Common myeloid progenitor, CD34-positive (primary cell): ENCODE data around the gene FRMD4A.

Experiments used
- CTCF ChIA-PET: fragments of 350-600 bp; sonication (Branson Sonifier 250); formaldehyde crosslinking; loops from one replicate; lab custom pipeline; 2021; ENCODE audit warnings: antibody characterized with exemption; lab: Charles Lee
- POLR2A ChIA-PET: fragments of 350-600 bp; sonication (Branson Sonifier 250); formaldehyde crosslinking; loops from one replicate; lab custom pipeline; 2021; ENCODE audit warnings: antibody characterized with exemption; lab: Charles Lee
- DNase-seq, 3 donors: peaks; one replicate each; pipeline versions ENCODE4 v3.0.0 to v3.0.0-alpha.2; 2013
- H3K27ac ChIP-seq, 2 experiments: 1 replicate in 1 of 2; 2 replicates in 1 of 2; pipeline ENCODE4 v1.7.0; 2013; ENCODE audit warnings: inconsistent platforms in 2 of 2, low read length in 2 of 2, mild to moderate bottlenecking in 2 of 2, low read depth in 1 of 2, moderate library complexity in 1 of 2; ENCODE audit not compliant: severe bottlenecking in 2 of 2, insufficient read depth in 1 of 2, poor library complexity in 1 of 2
- H3K27me3 ChIP-seq, 5 experiments: replicated peaks in 2 of 5; 1 replicate in 3 of 5; 2 replicates in 2 of 5; pipeline versions ENCODE4 v1.6.1 to v1.7.0; 2013; ENCODE audit warnings: low read length in 4 of 5, mild to moderate bottlenecking in 2 of 5, moderate library complexity in 2 of 5, inconsistent platforms in 1 of 5; ENCODE audit not compliant: insufficient read depth in 5 of 5, control insufficient read depth in 4 of 5
- H3K36me3 ChIP-seq, 4 experiments: 1 replicate in 2 of 4; 2 replicates in 2 of 4; pipeline versions ENCODE4 v1.6.1 to v1.7.0; 2013; ENCODE audit warnings: low read length in 3 of 4, control low read depth in 1 of 4, mild to moderate bottlenecking in 1 of 4; ENCODE audit not compliant: control insufficient read depth in 4 of 4, insufficient read depth in 4 of 4
- H3K4me1 ChIP-seq, 4 experiments: 1 replicate in 3 of 4; 2 replicates in 1 of 4; pipeline versions ENCODE4 v1.6.1 to v1.7.1; 2013; ENCODE audit warnings: low read length in 3 of 4, mild to moderate bottlenecking in 3 of 4, control low read depth in 1 of 4, inconsistent platforms in 1 of 4, moderate library complexity in 1 of 4; ENCODE audit not compliant: control insufficient read depth in 4 of 4, insufficient read depth in 4 of 4; ENCODE audit errors: control extremely low read depth in 1 of 4
- H3K4me3 ChIP-seq, 7 experiments: 1 replicate in 4 of 7; 2 replicates in 3 of 7; pipeline versions ENCODE4 v1.5.1 to v1.7.0; 2013; ENCODE audit warnings: mild to moderate bottlenecking in 7 of 7, low read length in 6 of 7, moderate library complexity in 6 of 7, inconsistent platforms in 2 of 7, low read depth in 2 of 7, control low read depth in 1 of 7; ENCODE audit not compliant: insufficient read depth in 4 of 7, control insufficient read depth in 1 of 7; ENCODE audit errors: extremely low read depth in 1 of 7
- H3K9me3 ChIP-seq, 5 experiments: 1 replicate in 4 of 5; 2 replicates in 1 of 5; pipeline versions ENCODE4 v1.6.1 to v1.7.1; 2013; ENCODE audit warnings: low read length in 4 of 5, mild to moderate bottlenecking in 2 of 5, inconsistent platforms in 1 of 5, low read depth in 1 of 5, moderate library complexity in 1 of 5; ENCODE audit not compliant: control insufficient read depth in 4 of 5, insufficient read depth in 2 of 5; ENCODE audit errors: control extremely low read depth in 1 of 5
- WGBS: methylation state at CpG from one replicate; pipeline ENCODE4 v1.1.5; 2013; ENCODE audit not compliant: insufficient coverage; 5-methylcytosine and 5-hydroxymethylcytosine counted together

Gene FRMD4A

GRCh38 chr10:14360515-14360914, 29.8 kb upstream of the FRMD4A start:
- H3K36me3 ChIP-seq: no peaks in the 10 kb centered on the region
- H3K9me3 ChIP-seq: no peaks in the 10 kb centered on the region
- H3K27ac ChIP-seq: no peak overlapping the region
- H3K4me1 ChIP-seq: no peaks in the 10 kb centered on the region
- H3K4me3 ChIP-seq: no peak overlapping the region
- whole genome bisulfite sequencing: 38% methylated on average over 1 of the region's 4 CpGs
- DNase-seq: no peak
- ChIA-PET POLR2A (no interaction called here), CTCF (interaction anchor here (1.0 kb wide), 1 partner anchor 36 kb away, joined by 3 read pairs; no protein-coding TSS in a partner anchor)
- H3K27me3 ChIP-seq: peaks cover 0 to 11% (median 2%) of the 10 kb centered on the region in 5 experiments

DNA sequence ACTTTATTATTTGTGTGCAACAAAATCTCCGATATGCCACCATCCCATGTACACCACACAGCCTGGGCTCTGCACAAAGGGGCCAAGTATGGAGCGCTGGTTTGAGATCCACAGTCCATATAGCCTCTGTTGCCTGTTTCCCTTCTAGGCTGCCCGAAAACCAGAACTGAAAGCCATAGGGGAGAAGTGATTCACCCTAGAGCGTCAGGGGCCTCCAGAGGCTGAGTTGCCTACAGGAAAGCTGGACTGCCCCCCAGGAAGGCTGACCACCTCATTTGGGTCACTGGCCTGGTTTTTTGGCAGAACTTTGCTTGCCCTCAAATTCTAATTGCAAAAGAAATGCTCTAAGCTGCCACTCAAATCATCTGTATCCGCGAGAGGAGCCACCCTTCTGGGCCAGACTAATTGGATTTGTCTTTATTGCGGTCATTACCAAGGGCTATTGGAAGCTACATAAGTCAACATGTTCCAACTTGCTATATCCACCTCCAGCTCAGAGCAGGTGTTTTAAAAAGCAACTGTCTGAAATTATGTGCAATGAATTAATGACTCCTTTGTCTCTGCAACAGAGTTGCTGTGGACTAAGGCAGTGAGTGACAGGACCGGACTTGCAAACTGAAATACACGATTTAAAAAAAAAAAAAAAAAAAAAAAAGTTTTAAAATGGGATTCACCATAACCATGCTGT, 28.3 kb upstream of the FRMD4A start:
- no peaks in the 10 kb centered on the region for H3K9me3 ChIP-seq
- peaks cover 0 to 11% (median 2%) of the 10 kb centered on the region in 5 experiments for H3K27me3 ChIP-seq
- WGBS: 93% methylated on average over 8 of the region's 9 CpGs
- H3K4me3 ChIP-seq: no peak overlapping the region
- no peak overlapping the region for H3K27ac ChIP-seq
- no peak for DNase-seq
- no peaks in the 10 kb centered on the region for H3K4me1 ChIP-seq
- ChIA-PET POLR2A (no interaction called here), CTCF (no interaction called here)
- no peaks in the 10 kb centered on the region for H3K36me3 ChIP-seq

DNA sequence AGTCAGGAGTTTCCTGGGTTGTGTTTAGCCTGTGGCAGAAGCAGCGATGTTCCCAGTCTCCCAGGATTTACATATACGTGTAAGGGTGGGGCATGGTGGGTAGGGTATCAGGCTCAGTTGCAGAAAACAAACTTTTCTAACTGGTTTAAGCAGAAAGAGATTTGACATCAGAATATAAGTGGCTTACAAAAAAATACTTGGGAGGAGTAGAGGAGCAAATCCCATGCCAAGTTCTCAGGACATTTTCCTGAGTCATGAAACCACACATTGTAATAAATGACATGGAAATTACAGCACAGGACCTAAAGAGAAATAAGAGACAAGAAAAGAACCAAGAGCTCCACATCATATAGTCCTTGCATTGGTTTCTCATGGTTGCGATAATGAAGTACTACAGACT, 26.2 kb upstream of the FRMD4A start:
- peaks cover 0 to 7% (median 2%) of the 10 kb centered on the region in 5 experiments for H3K27me3 ChIP-seq

DNA sequence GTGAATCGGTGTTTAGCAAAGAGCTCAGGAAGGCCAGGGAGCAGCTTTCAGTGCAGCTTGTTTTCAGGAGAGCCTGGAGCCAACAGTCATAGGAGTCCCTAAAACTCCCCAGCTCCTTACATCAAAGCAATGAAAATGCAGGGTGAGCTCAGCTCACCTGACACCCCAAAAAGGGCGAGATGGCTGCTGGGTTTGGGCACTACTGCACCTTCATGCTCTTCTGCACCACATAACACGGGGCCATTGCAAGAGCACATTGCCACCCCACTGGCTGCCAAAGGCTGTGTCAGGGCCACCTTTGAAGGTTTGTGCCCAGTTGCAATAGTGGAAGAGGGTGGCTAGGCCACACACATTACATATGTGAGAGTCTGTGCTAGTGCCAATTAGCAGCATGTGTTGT, 25.0 kb upstream of the FRMD4A start:
- H3K36me3 ChIP-seq: no peaks in the 10 kb centered on the region
- H3K9me3 ChIP-seq: no peaks in the 10 kb centered on the region
- CTCF ChIA-PET: no interaction called here
- peaks cover 0 to 6% (median 0%) of the 10 kb centered on the region in 5 experiments for H3K27me3 ChIP-seq
- H3K27ac ChIP-seq: no peak overlapping the region
- no peak for DNase-seq
- no peak overlapping the region for H3K4me3 ChIP-seq
- POLR2A ChIA-PET: no interaction called here
- H3K4me1 ChIP-seq: no peaks in the 10 kb centered on the region
- WGBS: 100% methylated on average over 2 of the region's 3 CpGs

More for the DNA sequence above, 26.2 kb upstream of the FRMD4A start:
- POLR2A ChIA-PET: no interaction called here
- 100% methylated on average over 3 of the region's 3 CpGs for WGBS
- H3K36me3 ChIP-seq: no peaks in the 10 kb centered on the region
- no peak overlapping the region for H3K4me3 ChIP-seq
- CTCF ChIA-PET: no interaction called here
- no peaks in the 10 kb centered on the region for H3K4me1 ChIP-seq
- H3K9me3 ChIP-seq: no peaks in the 10 kb centered on the region
- DNase-seq: no peak
- no peak overlapping the region for H3K27ac ChIP-seq

GRCh38 chr10:14353291-14353913, 22.7 kb upstream of the FRMD4A start:
- 100% methylated on average over 1 of the region's 1 CpG for WGBS
- CTCF ChIA-PET: no interaction called here
- POLR2A ChIA-PET: no interaction called here

DNA sequence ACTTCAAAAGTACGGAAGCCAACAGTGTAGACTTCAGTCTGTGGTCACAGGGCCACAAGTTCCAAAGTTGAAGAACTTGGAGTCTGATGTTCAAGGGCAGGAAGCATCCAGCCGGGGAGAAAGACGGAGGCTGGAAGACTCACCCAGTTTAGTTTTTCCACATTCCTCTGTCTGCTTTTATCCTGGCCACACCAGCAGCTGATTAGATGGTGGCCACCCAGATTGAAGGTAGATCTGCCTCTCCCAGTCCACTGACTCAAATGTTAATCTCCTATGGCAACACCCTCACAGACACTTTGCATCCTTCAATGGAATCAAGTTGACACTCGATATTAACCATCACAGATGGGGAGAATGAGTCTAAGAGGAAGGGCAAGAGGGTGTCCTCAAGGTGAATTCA, 19.3 kb upstream of the FRMD4A start:
- no peaks in the 10 kb centered on the region for H3K36me3 ChIP-seq
- CTCF ChIA-PET: no interaction called here
- no peaks in the 10 kb centered on the region for H3K4me1 ChIP-seq
- H3K27ac ChIP-seq: no peak overlapping the region
- no peaks in the 10 kb centered on the region for H3K9me3 ChIP-seq
- H3K4me3 ChIP-seq: no peak overlapping the region
- WGBS: 94% methylated on average over 3 of the region's 4 CpGs
- peaks cover 0 to 4% (median 0%) of the 10 kb centered on the region in 5 experiments for H3K27me3 ChIP-seq
- POLR2A ChIA-PET: no interaction called here
- DNase-seq: no peak

More at GRCh38 chr10:14353291-14353913, 22.7 kb upstream of the FRMD4A start:
- H3K27ac ChIP-seq: no peak overlapping the region
- H3K4me3 ChIP-seq: no peak overlapping the region
- no peaks in the 10 kb centered on the region for H3K9me3 ChIP-seq
- no peaks in the 10 kb centered on the region for H3K4me1 ChIP-seq
- DNase-seq: no peak
- no peaks in the 10 kb centered on the region for H3K36me3 ChIP-seq
- peaks cover 0 to 8% (median 0%) of the 10 kb centered on the region in 5 experiments for H3K27me3 ChIP-seq

DNA sequence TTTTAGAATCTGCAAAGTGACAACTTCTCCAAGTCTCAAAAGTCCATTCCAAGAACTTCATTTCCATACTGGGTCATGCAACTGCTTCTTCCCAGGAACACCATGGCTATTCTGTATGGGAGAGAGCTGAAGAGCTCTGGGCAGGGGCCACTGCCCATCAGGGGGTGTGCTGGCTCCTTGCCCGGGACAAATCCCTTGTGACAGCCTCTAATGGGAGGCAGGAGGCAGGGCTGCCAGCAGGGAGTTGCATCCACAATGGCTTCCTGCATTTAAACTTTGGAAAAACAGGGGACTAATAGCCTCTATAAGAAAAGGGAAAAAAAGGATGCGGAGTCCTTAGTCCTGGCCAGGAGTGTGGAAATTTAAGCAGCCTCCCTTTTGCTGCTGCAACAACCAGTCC, 18.4 kb upstream of the FRMD4A start:
- POLR2A ChIA-PET: no interaction called here
- CTCF ChIA-PET: no interaction called here

More for the DNA sequence above, 18.4 kb upstream of the FRMD4A start:
- Histone ChIP-seq H3K4me1 (no peaks in the 10 kb centered on the region), H3K4me3 (no peak overlapping the region), H3K9me3 (no peaks in the 10 kb centered on the region), H3K27ac (no peak overlapping the region), H3K27me3 (peaks cover 0 to 4% (median 0%) of the 10 kb centered on the region in 5 experiments), H3K36me3 (no peaks in the 10 kb centered on the region)
- no peak for DNase-seq
- no CpG with 5 or more reads among the region's 2 CpGs for WGBS
